Kidney (tissue), 14 donors: ENCODE data around the gene EPHB1. TPM values are rescaled to one million over a fixed set of nuclear protein-coding genes. Genes with fewer than 3 reads are reported as not detected.

Source experiments
- DNase-seq, 5 donors: peaks; one replicate each; pipeline ENCODE4 v3.0.0-alpha.2; 2013 to 2020
- FAIRE-seq: peaks from 2 replicates; lab custom pipeline; 2012; peaks lifted over from hg19 to GRCh38; lab: Jason Lieb, UNC
- H3K27ac ChIP-seq, 2 donors: one replicate each; pipeline ENCODE4 v1.7.0; 2013; ENCODE audit warnings: low read depth in 2 of 2, low read length in 2 of 2, inconsistent platforms in 1 of 2
- H3K27me3 ChIP-seq: one replicate; pipeline ENCODE4 v1.7.1; 2013; ENCODE audit warnings: low read length, inconsistent platforms; ENCODE audit not compliant: control insufficient read depth, insufficient read depth
- H3K36me3 ChIP-seq, 3 donors: one replicate each; pipeline versions ENCODE4 v1.7.0 to v1.7.1; 2013; ENCODE audit warnings: low read length in 3 of 3, control low read depth in 1 of 3, inconsistent platforms in 1 of 3; ENCODE audit not compliant: insufficient read depth in 3 of 3, control insufficient read depth in 2 of 3
- H3K4me1 ChIP-seq, 3 donors: one replicate each; pipeline versions ENCODE4 v1.7.0 to v1.7.1; 2013; ENCODE audit warnings: low read length in 3 of 3, inconsistent platforms in 1 of 3, low read depth in 1 of 3; ENCODE audit not compliant: control insufficient read depth in 2 of 3, insufficient read depth in 2 of 3
- H3K4me3 ChIP-seq, 3 donors: one replicate each; pipeline versions ENCODE4 v1.7.0 to v1.8.1; 2013; ENCODE audit warnings: low read length in 3 of 3, control low read depth in 1 of 3, inconsistent platforms in 1 of 3
- H3K9ac ChIP-seq, 3 donors: one replicate each; pipeline versions ENCODE4 v1.7.0 to v1.7.1; 2013; ENCODE audit warnings: low read length in 3 of 3, control low read depth in 1 of 3, inconsistent platforms in 1 of 3
- H3K9me3 ChIP-seq, 3 donors: one replicate each; pipeline versions ENCODE4 v1.7.0 to v1.7.1; 2013; ENCODE audit warnings: low read length in 3 of 3, control low read depth in 1 of 3, inconsistent platforms in 1 of 3; ENCODE audit not compliant: control insufficient read depth in 2 of 3, insufficient read depth in 1 of 3
- intact Hi-C: fragments of 100-400 bp; cut with DNase I; formaldehyde crosslinking; loops from one replicate; pipeline ENCODE4 v1.11.1; 2022
- polyA plus RNA-seq: library from polyadenylated mRNA; stranded (reverse); fragments of 350-450 nt; fragmentation: Illumina TruSeq; extraction: RNeasy Lipid Tissue Mini Kit (QIAGEN cat#74804); gene quantifications from one replicate; pipeline ENCODE4 v1.2.3, GENCODE V29; 2014; ENCODE audit warnings: low read depth, low replicate concordance; ENCODE audit not compliant: insufficient read depth
- total RNA-seq: library from RNA; stranded (reverse); fragmentation: NEBNext Ultra II Directional; extraction: Animal tissue kit (Norgen Biotek cat#: 25700); gene quantifications from one replicate; pipeline ENCODE4 v1.2.1, GENCODE V29; 2021
- TF ChIP-seq, protein P1 (sequence below): IDR thresholded peaks from 3 replicates; pipeline ENCODE4 v1.5.1; 2012; ENCODE audit warnings: mild to moderate bottlenecking, moderate library complexity, borderline replicate concordance; ENCODE audit not compliant: insufficient read depth; ENCODE audit errors: extremely low read depth
- donor health status: control.
- donor health status: control.
- donor health status: control.
- donor health status: control.
- donor health status: control.
- donor health status: DM: yes; HTN: yes; CAD: no.
- donor health status: Normal renal cell carcinoma (clear cell type).

EPHB1 gene
- total and polyA plus RNA-seq, 2 donors from 2014 or later: 0.39 to 3.2 TPM

GRCh38 chr3:135262441-135262840 is 467.4 kb downstream of the EPHB1 start:
- intact Hi-C loops: no loop called here
- no peak overlapping the region for H3K4me3 ChIP-seq

DNA sequence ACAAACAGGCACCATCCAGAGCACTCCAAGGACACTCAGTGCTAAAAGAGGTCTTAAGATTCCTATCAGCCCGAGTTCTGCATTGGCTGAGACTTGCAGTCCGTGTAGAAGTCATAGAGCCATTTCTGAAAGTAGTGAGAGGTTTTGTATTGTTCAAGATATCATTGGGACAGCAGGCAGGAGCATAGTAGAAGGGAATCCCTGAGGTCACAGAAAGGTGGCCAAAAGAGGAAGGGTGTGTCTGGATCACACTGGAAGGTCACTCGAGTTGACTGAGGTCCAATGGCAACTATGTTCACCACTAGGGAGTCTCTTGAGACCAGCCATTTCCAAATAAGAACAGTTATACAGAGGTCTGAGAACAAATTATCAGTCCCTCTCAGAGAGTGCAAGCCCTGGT is 468.3 kb downstream of the EPHB1 start:
- H3K9me3 ChIP-seq: no peaks in the 10 kb centered on the region
- no peak for FAIRE-seq
- H3K27ac ChIP-seq: no peak overlapping the region
- intact Hi-C loops: no loop called here
- no peak overlapping the region for H3K9ac ChIP-seq
- H3K4me1 ChIP-seq: no peaks in the 10 kb centered on the region
- no peaks in the 10 kb centered on the region for H3K27me3 ChIP-seq
- no peak overlapping the region for H3K4me3 ChIP-seq
- TF ChIP-seq, protein P1, sequence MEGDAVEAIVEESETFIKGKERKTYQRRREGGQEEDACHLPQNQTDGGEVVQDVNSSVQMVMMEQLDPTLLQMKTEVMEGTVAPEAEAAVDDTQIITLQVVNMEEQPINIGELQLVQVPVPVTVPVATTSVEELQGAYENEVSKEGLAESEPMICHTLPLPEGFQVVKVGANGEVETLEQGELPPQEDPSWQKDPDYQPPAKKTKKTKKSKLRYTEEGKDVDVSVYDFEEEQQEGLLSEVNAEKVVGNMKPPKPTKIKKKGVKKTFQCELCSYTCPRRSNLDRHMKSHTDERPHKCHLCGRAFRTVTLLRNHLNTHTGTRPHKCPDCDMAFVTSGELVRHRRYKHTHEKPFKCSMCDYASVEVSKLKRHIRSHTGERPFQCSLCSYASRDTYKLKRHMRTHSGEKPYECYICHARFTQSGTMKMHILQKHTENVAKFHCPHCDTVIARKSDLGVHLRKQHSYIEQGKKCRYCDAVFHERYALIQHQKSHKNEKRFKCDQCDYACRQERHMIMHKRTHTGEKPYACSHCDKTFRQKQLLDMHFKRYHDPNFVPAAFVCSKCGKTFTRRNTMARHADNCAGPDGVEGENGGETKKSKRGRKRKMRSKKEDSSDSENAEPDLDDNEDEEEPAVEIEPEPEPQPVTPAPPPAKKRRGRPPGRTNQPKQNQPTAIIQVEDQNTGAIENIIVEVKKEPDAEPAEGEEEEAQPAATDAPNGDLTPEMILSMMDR: no peak
- H3K36me3 ChIP-seq: no peaks in the 10 kb centered on the region
- no peak for DNase-seq

More at GRCh38 chr3:135262441-135262840, 467.4 kb downstream of the EPHB1 start:
- H3K27ac ChIP-seq: no peak overlapping the region
- TF ChIP-seq, protein P1: no peak
- FAIRE-seq (no peak), DNase-seq (no peak)
- no peaks in the 10 kb centered on the region for H3K27me3 ChIP-seq
- no peak overlapping the region for H3K9ac ChIP-seq
- H3K9me3 ChIP-seq: no peaks in the 10 kb centered on the region
- H3K4me1 ChIP-seq: no peaks in the 10 kb centered on the region
- H3K36me3 ChIP-seq: no peaks in the 10 kb centered on the region

- intact Hi-C loops: no loop called here
- H3K9me3 ChIP-seq: no peaks in the 10 kb centered on the region
- H3K4me1 ChIP-seq: no peaks in the 10 kb centered on the region
- FAIRE-seq (no peak), DNase-seq (no peak)
- H3K27me3 ChIP-seq: no peaks in the 10 kb centered on the region
- TF ChIP-seq, protein P1: no peak
- H3K36me3 ChIP-seq: no peaks in the 10 kb centered on the region
- no peak overlapping the region for H3K9ac ChIP-seq
- H3K27ac ChIP-seq: no peak overlapping the region
- no peak overlapping the region for H3K4me3 ChIP-seq
These were observed 472.4 kb downstream of the EPHB1 start for GRCh38 chr3:135267487-135267886.

- no peak for DNase-seq
- H3K27ac ChIP-seq: no peak overlapping the region
- intact Hi-C loops: no loop called here
These were observed 474.0 kb downstream of the EPHB1 start for GRCh38 chr3:135268941-135269532.

More at GRCh38 chr3:135268941-135269532, 474.0 kb downstream of the EPHB1 start:
- Histone ChIP-seq H3K9me3 (no peaks in the 10 kb centered on the region), H3K4me1 (no peaks in the 10 kb centered on the region), H3K4me3 (no peak overlapping the region), H3K9ac (no peak overlapping the region), H3K27me3 (no peaks in the 10 kb centered on the region), H3K36me3 (no peaks in the 10 kb centered on the region)
- TF ChIP-seq, protein P1: no peak
- FAIRE-seq: no peak
